ENCODE results near the gene FGD5. TPM values are rescaled to one million over a fixed set of nuclear protein-coding genes. Genes with fewer than 3 reads are reported as not detected.
A peak's percentile ranks its signal among the peaks of the same experiment; 100 is the strongest.

Gene FGD5
- total and polyA plus RNA-seq, 9 of the 15 experiments (the other 6 are each of a cell fraction or from before 2014, with no cell fraction given), result 0.18 TPM; not detected in 8

- 0 out of 4 replicates have a peak, but pooled peaks of 1 of the 2 experiments have one; percentile 45 for TF ChIP-seq FOXA3 (CRISPR knock-in tag; conservative IDR thresholded peaks at IDR 0.05 in 1 of 2, IDR thresholded peaks at IDR 0.05 in 1 of 2)
- 0 out of 2 replicates have a peak, but pooled peaks have one; percentile 12 for TF ChIP-seq ZNF584 (CRISPR knock-in tag; IDR thresholded peaks at IDR 0.05; ENCODE audit: low read depth)
- TF ChIP-seq BRF1 (IDR thresholded peaks at IDR 0.05; ENCODE audit: borderline replicate concordance, extremely low read depth, insufficient read length), result no peak
- no peak for TF ChIP-seq MED1 (CRISPR knock-in tag; IDR thresholded peaks at IDR 0.05; ENCODE audit: borderline replicate concordance)
Observed at GRCh38 chr3:14949126-14949525, 130.4 kb downstream of the FGD5 start (continued).

GRCh38 chr3:14950274-14950673 is 131.5 kb downstream of the FGD5 start:
- H4K20me1 ChIP-seq (replicated peaks; ENCODE audit: control insufficient read depth, insufficient read depth, low read length), result no peaks in the 10 kb centered on the region; the same call in 1 of the 2 replicates
- peaks cover 26% of the 10 kb centered on the region for H3K36me3 ChIP-seq (ENCODE audit: control insufficient read depth, insufficient read depth, low read length)
- WGBS (ENCODE audit: insufficient coverage, low coverage, missing lambda C conversion rate), result 28% methylated on average over 2 of the region's 2 CpGs
- BruUV-seq (replicated peaks), result no TSS peak
- CTCF ChIA-PET (ENCODE audit: low intra/inter-chr PET ratio), result no interaction called here
- H3K79me2 ChIP-seq (ENCODE audit: control insufficient read depth, insufficient read depth, low read length), result peaks cover 84% of the 10 kb centered on the region
- FAIRE-seq, result no peak
- in situ Hi-C loops (cut with MboI) (no loop called here), intact Hi-C loops (cut with micrococcal nuclease) (no loop called here)
- H3K9me3 ChIP-seq (replicated peaks; ENCODE audit: control insufficient read depth, insufficient read depth, low read depth, low read length), result no peaks in the 10 kb centered on the region
- H3K4me2 ChIP-seq (ENCODE audit: insufficient read depth, low read length), result peak overlapping the region; percentile 99
- H3K4me1 ChIP-seq (replicated peaks in 1 of 2; ENCODE audit: control insufficient read depth in 2 of 2, insufficient read depth in 2 of 2, low read length in 2 of 2), result peaks cover 5 to 31% of the 10 kb centered on the region in 2 experiments
- ATAC-seq, result no peak
- POLR2A ChIA-PET, result interaction anchor here (1.1 kb wide), 1 partner anchor 28 kb away, joined by 4 read pairs; no protein-coding TSS in a partner anchor
- peak overlapping the region in 1 of 2 experiments; percentile 79; a peak in 1 of 4 replicates for H3K9ac ChIP-seq (ENCODE audit: insufficient read depth in 1 of 2, low read depth in 2 of 2, low read length in 2 of 2)
- DNase-seq (ENCODE audit: extremely low read depth in 1 of 4, low spot score in 3 of 4), result peak in 2 of 4 experiments; percentile 42 to 67
- no peak overlapping the region for H3K4me3 ChIP-seq
- H3K27me3 ChIP-seq (ENCODE audit: control insufficient read depth in 2 of 2, insufficient read depth in 2 of 2, low read length in 2 of 2), result no peaks in the 10 kb centered on the region
- H3K27ac ChIP-seq (ENCODE audit: extremely low read depth, low read depth, low read length), result peak overlapping the region; percentile 99
- no peaks in the 10 kb centered on the region for H3K9me1 ChIP-seq (ENCODE audit: control insufficient read depth, insufficient read depth, low read length)
- peak overlapping the region; percentile 48 for H2AFZ ChIP-seq (ENCODE audit: low read depth, low read length)
- TF ChIP-seq ARID4B (CRISPR knock-in tag; IDR thresholded peaks at IDR 0.05) (no peak), ZNF655 (CRISPR knock-in tag; IDR thresholded peaks at IDR 0.05) (no peak), JUND (IDR thresholded peaks at IDR 0.05; ENCODE audit: borderline replicate concordance, low read depth, low read length) (no peak), JUND (tag; IDR thresholded peaks at IDR 0.05; ENCODE audit: borderline replicate concordance, low read depth, low read length) (0 out of 3 replicates have a peak, but pooled peaks have one; percentile 13), SNAPC5 (CRISPR knock-in tag; IDR thresholded peaks at IDR 0.05) (no peak)
- TF ChIP-seq, protein P1, sequence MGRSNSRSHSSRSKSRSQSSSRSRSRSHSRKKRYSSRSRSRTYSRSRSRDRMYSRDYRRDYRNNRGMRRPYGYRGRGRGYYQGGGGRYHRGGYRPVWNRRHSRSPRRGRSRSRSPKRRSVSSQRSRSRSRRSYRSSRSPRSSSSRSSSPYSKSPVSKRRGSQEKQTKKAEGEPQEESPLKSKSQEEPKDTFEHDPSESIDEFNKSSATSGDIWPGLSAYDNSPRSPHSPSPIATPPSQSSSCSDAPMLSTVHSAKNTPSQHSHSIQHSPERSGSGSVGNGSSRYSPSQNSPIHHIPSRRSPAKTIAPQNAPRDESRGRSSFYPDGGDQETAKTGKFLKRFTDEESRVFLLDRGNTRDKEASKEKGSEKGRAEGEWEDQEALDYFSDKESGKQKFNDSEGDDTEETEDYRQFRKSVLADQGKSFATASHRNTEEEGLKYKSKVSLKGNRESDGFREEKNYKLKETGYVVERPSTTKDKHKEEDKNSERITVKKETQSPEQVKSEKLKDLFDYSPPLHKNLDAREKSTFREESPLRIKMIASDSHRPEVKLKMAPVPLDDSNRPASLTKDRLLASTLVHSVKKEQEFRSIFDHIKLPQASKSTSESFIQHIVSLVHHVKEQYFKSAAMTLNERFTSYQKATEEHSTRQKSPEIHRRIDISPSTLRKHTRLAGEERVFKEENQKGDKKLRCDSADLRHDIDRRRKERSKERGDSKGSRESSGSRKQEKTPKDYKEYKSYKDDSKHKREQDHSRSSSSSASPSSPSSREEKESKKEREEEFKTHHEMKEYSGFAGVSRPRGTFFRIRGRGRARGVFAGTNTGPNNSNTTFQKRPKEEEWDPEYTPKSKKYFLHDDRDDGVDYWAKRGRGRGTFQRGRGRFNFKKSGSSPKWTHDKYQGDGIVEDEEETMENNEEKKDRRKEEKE (IDR thresholded peaks at IDR 0.05; ENCODE audit: borderline replicate concordance in 1 of 2, control insufficient read depth in 1 of 2, low read depth in 2 of 2, low read length in 1 of 2), result 0 out of 4 replicates have a peak, but pooled peaks of 1 of the 2 experiments have one; percentile 9

Data from K562 (cell line).